ENCODE results near the gene NTRK3.

Gene NTRK3

DNA sequence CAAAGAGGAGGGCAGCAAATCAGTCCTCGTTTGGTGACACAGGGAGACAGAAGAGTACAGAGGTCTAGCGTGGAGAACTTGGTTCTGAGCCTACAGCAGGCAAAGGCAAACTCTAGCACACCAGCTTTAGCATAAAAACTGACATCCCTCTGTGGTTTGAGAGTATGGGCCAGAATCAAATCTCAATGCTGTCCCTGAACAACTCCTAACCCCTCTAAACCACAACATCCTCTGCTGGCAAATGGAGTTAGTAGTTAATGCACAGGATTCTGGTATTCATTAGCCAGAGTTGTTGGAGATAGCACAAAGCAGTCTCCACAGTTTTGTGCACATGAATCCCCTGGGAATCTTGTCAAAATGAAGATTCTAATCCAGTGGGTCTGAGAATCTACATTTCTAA, 315.8 kb downstream of the NTRK3 start:
- DNase-seq (ENCODE audit: low read depth, low spot score): no peak
- TF ChIP-seq EZH2 (IDR thresholded peaks at IDR 0.05): no peak
- no peak for TF ChIP-seq FOXP2 (optimal IDR thresholded peaks at IDR 0.05; ENCODE audit: control extremely low read depth, extremely low read length, insufficient read depth)
- TF ChIP-seq POLR2AphosphoS5 (IDR thresholded peaks at IDR 0.05; ENCODE audit: borderline replicate concordance, low read depth, low read length): no peak
- H3K27ac ChIP-seq: no peak overlapping the region
- no peak overlapping the region for H3K4me3 ChIP-seq
- H3K9me3 ChIP-seq (ENCODE audit: low read depth, low read length): no peaks in the 10 kb centered on the region
- no peaks in the 10 kb centered on the region for H3K36me3 ChIP-seq (ENCODE audit: insufficient read depth, low read length)
- no peak overlapping the region for H3K9ac ChIP-seq (ENCODE audit: insufficient read length)

- no peak for DNase-seq (ENCODE audit: low read depth, low spot score)
- H3K36me3 ChIP-seq (ENCODE audit: insufficient read depth, low read length): no peaks in the 10 kb centered on the region
- H3K27ac ChIP-seq: no peak overlapping the region
- H3K9ac ChIP-seq (ENCODE audit: insufficient read length): no peak overlapping the region
- H3K4me3 ChIP-seq: no peak overlapping the region
- no peaks in the 10 kb centered on the region for H3K9me3 ChIP-seq (ENCODE audit: low read depth, low read length)
- no peak for TF ChIP-seq POLR2AphosphoS5 (IDR thresholded peaks at IDR 0.05; ENCODE audit: borderline replicate concordance, low read depth, low read length)
Observed at GRCh38 chr15:87939848-87940457, 316.6 kb downstream of the NTRK3 start.

GRCh38 chr15:87938031-87938430, 318.5 kb downstream of the NTRK3 start:
- no peak overlapping the region for H3K9ac ChIP-seq (ENCODE audit: insufficient read length)
- H3K9me3 ChIP-seq (ENCODE audit: low read depth, low read length): no peaks in the 10 kb centered on the region

DNA sequence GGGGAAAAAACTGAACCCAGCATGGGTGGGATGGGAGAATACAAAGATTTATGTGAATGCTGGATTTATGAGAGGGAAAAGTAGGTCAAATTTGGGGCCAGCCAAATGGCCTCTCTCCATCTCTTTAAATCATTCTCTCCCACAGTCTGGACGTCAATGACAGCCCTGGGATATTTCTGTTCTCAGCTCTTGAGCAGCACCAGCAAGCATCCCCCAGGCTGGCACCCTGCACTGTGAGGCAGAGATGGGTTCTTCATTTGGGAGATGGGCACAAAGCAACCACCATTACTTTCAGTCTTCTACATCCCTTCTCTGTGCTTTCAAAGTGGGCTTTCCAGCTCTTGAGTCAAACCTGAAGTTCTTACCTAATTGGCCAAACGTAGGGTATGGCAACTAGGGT, 321.0 kb downstream of the NTRK3 start:
- no peak overlapping the region for H3K27ac ChIP-seq
- H3K9me3 ChIP-seq (ENCODE audit: low read depth, low read length): no peaks in the 10 kb centered on the region
- H3K4me3 ChIP-seq: no peak overlapping the region
- H3K9ac ChIP-seq (ENCODE audit: insufficient read length): no peak overlapping the region
- no peak for DNase-seq (ENCODE audit: low read depth, low spot score)
- H3K36me3 ChIP-seq (ENCODE audit: insufficient read depth, low read length): no peaks in the 10 kb centered on the region
- TF ChIP-seq FOXP2 (optimal IDR thresholded peaks at IDR 0.05; ENCODE audit: control extremely low read depth, extremely low read length, insufficient read depth) (no peak), EZH2 (IDR thresholded peaks at IDR 0.05) (no peak), POLR2AphosphoS5 (IDR thresholded peaks at IDR 0.05; ENCODE audit: borderline replicate concordance, low read depth, low read length) (no peak)

More at GRCh38 chr15:87938031-87938430, 318.5 kb downstream of the NTRK3 start:
- DNase-seq (ENCODE audit: low read depth, low spot score): no peak
- TF ChIP-seq POLR2AphosphoS5 (IDR thresholded peaks at IDR 0.05; ENCODE audit: borderline replicate concordance, low read depth, low read length): no peak
- no peak for TF ChIP-seq FOXP2 (optimal IDR thresholded peaks at IDR 0.05; ENCODE audit: control extremely low read depth, extremely low read length, insufficient read depth)
- TF ChIP-seq EZH2 (IDR thresholded peaks at IDR 0.05): no peak
- no peak overlapping the region for H3K27ac ChIP-seq
- no peaks in the 10 kb centered on the region for H3K36me3 ChIP-seq (ENCODE audit: insufficient read depth, low read length)
- H3K4me3 ChIP-seq: no peak overlapping the region

GRCh38 chr15:87931584-87931983, 325.0 kb downstream of the NTRK3 start:
- no peak overlapping the region for H3K27ac ChIP-seq
- DNase-seq (ENCODE audit: low read depth, low spot score): no peak
- no peak for TF ChIP-seq POLR2AphosphoS5 (IDR thresholded peaks at IDR 0.05; ENCODE audit: borderline replicate concordance, low read depth, low read length)
- TF ChIP-seq EZH2 (IDR thresholded peaks at IDR 0.05): no peak
- no peak for TF ChIP-seq FOXP2 (optimal IDR thresholded peaks at IDR 0.05; ENCODE audit: control extremely low read depth, extremely low read length, insufficient read depth)
- no peak overlapping the region for H3K9ac ChIP-seq (ENCODE audit: insufficient read length)
- no peak overlapping the region for H3K4me3 ChIP-seq
- H3K9me3 ChIP-seq (ENCODE audit: low read depth, low read length): no peaks in the 10 kb centered on the region
- H3K36me3 ChIP-seq (ENCODE audit: insufficient read depth, low read length): no peaks in the 10 kb centered on the region

GRCh38 chr15:87930457-87930856, 326.1 kb downstream of the NTRK3 start:
- no peaks in the 10 kb centered on the region for H3K36me3 ChIP-seq (ENCODE audit: insufficient read depth, low read length)
- H3K27ac ChIP-seq: no peak overlapping the region
- no peak overlapping the region for H3K4me3 ChIP-seq
- H3K9ac ChIP-seq (ENCODE audit: insufficient read length): no peak overlapping the region
- no peak for TF ChIP-seq EZH2 (IDR thresholded peaks at IDR 0.05)
- TF ChIP-seq POLR2AphosphoS5 (IDR thresholded peaks at IDR 0.05; ENCODE audit: borderline replicate concordance, low read depth, low read length): no peak
- no peak for TF ChIP-seq FOXP2 (optimal IDR thresholded peaks at IDR 0.05; ENCODE audit: control extremely low read depth, extremely low read length, insufficient read depth)
- no peaks in the 10 kb centered on the region for H3K9me3 ChIP-seq (ENCODE audit: low read depth, low read length)
- DNase-seq (ENCODE audit: low read depth, low spot score): no peak

DNA sequence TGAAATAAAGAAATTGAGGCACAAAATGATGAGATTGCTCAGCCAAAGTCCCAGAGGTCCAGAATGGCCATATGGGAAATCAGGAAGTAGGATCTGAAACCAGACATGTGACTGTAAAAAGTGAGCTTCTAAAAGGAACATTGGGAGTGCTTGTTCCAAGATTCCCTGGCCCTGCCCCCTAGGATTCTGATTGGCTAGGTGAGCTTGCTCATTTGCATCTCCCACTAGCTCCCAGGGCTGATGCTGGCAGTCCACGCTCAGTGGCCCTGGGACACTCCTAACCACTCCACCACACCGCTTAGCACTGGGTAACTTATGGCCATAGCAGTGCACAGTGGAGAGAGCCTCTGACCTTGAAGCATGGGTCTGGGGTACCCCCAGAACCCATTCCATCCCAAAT, 326.7 kb downstream of the NTRK3 start:
- no peaks in the 10 kb centered on the region for H3K9me3 ChIP-seq (ENCODE audit: low read depth, low read length)
- H3K4me3 ChIP-seq: no peak overlapping the region
- no peaks in the 10 kb centered on the region for H3K36me3 ChIP-seq (ENCODE audit: insufficient read depth, low read length)
- TF ChIP-seq POLR2AphosphoS5 (IDR thresholded peaks at IDR 0.05; ENCODE audit: borderline replicate concordance, low read depth, low read length) (no peak), EZH2 (IDR thresholded peaks at IDR 0.05) (no peak), FOXP2 (optimal IDR thresholded peaks at IDR 0.05; ENCODE audit: control extremely low read depth, extremely low read length, insufficient read depth) (no peak)
- DNase-seq (ENCODE audit: low read depth, low spot score): no peak
- H3K27ac ChIP-seq: no peak overlapping the region
- no peak overlapping the region for H3K9ac ChIP-seq (ENCODE audit: insufficient read length)

DNA sequence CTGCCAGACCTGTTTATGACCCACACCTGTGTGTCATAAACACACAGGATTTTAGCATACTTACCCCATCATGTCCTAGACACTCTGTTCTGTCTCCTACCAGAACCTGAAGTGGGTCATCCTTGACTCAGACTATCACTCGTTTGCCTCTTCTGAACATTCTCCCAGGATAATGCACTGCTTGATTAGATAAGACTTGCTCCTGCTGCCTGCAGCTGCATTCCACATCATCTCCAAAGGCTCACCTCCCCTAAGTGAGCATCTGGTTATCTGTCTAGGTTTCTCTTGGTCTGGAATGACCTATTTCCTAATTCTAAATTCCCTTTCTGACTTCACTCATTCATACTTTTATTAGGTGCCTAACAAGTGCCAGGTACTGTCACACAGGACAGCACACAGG, 332.1 kb downstream of the NTRK3 start:
- no peak overlapping the region for H3K9ac ChIP-seq (ENCODE audit: insufficient read length)
- TF ChIP-seq POLR2AphosphoS5 (IDR thresholded peaks at IDR 0.05; ENCODE audit: borderline replicate concordance, low read depth, low read length) (no peak), EZH2 (IDR thresholded peaks at IDR 0.05) (no peak), FOXP2 (optimal IDR thresholded peaks at IDR 0.05; ENCODE audit: control extremely low read depth, extremely low read length, insufficient read depth) (no peak)
- no peak overlapping the region for H3K27ac ChIP-seq
- no peaks in the 10 kb centered on the region for H3K36me3 ChIP-seq (ENCODE audit: insufficient read depth, low read length)
- no peaks in the 10 kb centered on the region for H3K9me3 ChIP-seq (ENCODE audit: low read depth, low read length)
- no peak overlapping the region for H3K4me3 ChIP-seq
- no peak for DNase-seq (ENCODE audit: low read depth, low spot score)

- no peak overlapping the region for H3K27ac ChIP-seq
- H3K9ac ChIP-seq (ENCODE audit: insufficient read length): no peak overlapping the region
- no peaks in the 10 kb centered on the region for H3K9me3 ChIP-seq (ENCODE audit: low read depth, low read length)
- DNase-seq (ENCODE audit: low read depth, low spot score): no peak
- H3K4me3 ChIP-seq: no peak overlapping the region
- no peak for TF ChIP-seq FOXP2 (optimal IDR thresholded peaks at IDR 0.05; ENCODE audit: control extremely low read depth, extremely low read length, insufficient read depth)
- no peak for TF ChIP-seq EZH2 (IDR thresholded peaks at IDR 0.05)
- no peak for TF ChIP-seq POLR2AphosphoS5 (IDR thresholded peaks at IDR 0.05; ENCODE audit: borderline replicate concordance, low read depth, low read length)
- H3K36me3 ChIP-seq (ENCODE audit: insufficient read depth, low read length): no peaks in the 10 kb centered on the region
Observed at GRCh38 chr15:87919064-87919463, 337.5 kb downstream of the NTRK3 start.

Data from SK-N-MC (cell line).